HG03025 (cell line): ENCODE results near the gene EGFL6.
"Not testable (repeated sequence)": the region's sequence is repeated elsewhere in the genome, so short reads cannot be mapped to it uniquely, and the experiment has no call there.

Source experiments
- ATAC-seq: cut with Tn5 transposase; IDR thresholded peaks from one replicate; pipeline ENCODE4 v1.9.1; 2021; ENCODE audit warnings: mild to moderate bottlenecking, moderate library complexity; ENCODE audit not compliant: unreplicated experiment, low FRiP score

The EGFL6 gene

GRCh38 chrX:13587786-13588477 lies 18.5 kb downstream of the EGFL6 start:
- ATAC-seq, result no peak

DNA sequence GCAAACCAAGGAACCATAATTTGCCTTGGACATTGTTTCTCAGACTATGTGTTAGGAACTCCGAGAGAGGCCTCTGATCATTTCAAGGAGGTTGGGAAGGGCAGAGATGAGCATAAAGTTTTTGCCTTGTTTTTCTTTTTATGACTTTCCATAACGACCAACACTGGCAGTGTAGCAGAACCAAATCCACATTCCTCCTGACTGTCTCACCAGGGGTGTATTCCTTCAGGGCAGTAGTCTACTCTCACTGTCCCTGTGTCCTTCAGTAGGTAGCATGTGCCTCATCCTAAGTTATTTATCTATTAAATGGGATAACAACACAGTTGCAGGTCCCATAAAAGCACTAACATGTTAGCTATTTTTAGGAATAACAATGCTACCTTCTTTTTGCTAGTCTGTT lies 20.8 kb downstream of the EGFL6 start:
- no peak for ATAC-seq

- no peak for ATAC-seq
Measured at GRCh38 chrX:13590914-13591313, 21.5 kb downstream of the EGFL6 start.

GRCh38 chrX:13597874-13598273 lies 28.5 kb downstream of the EGFL6 start:
- ATAC-seq, result no peak

DNA sequence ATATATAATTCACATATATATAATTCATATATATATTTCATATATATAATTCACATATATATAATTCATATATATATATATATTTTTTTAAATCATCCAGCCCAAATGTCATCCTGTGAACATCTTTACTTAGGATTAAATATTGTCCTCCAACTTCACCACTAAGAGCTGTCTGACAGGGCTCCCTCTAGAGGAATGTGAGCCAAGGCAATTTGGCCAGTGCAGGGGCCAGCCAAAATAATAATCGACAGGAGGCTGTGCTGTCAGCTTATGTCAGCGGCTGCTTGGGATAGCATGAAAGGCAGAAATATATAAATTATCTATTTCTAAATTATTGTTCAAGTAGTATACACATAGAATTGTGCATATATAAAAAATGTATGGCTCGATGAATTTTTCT lies 29.5 kb downstream of the EGFL6 start:
- ATAC-seq, result no peak

- no peak for ATAC-seq
Measured at GRCh38 chrX:13599491-13599890, 30.1 kb downstream of the EGFL6 start.

- no peak for ATAC-seq
Measured at GRCh38 chrX:13605611-13606010, 36.2 kb downstream of the EGFL6 start.

DNA sequence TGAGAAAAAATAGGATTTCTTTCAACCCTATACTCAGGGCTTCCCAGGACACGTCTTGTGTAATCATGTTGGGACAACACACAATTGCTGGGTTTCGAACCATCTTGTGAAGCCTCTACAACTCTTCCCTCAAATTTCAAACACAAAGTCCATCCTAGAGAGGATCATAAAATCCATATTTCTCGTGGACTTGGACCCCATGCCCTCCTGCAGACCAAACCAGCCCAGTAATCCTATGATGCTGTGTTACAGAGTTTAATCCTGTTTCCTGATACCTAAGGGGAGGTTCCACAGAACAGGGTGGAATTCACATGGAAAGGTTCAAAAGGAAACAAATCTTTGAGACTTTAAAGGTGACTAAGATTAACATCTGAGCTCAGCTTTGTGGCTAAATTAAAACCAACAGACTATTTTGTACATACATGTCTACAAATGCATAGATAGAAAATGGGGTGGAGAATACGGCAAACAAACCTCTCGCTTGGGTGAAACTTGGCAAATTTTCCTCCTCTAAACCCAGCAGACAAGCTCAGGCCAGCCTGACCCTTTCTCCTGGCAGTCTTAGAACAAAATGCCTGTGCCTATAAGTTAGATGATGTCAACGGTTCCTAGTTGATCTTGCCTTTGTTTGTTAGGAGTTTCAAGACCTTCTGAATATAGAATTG lies 38.1 kb downstream of the EGFL6 start:
- ATAC-seq, result no peak

GRCh38 chrX:13607996-13608365 lies 38.6 kb downstream of the EGFL6 start:
- no peak for ATAC-seq

- ATAC-seq, result no peak
Measured at GRCh38 chrX:13614154-13614553, 44.8 kb downstream of the EGFL6 start.

GRCh38 chrX:13620207-13620606 lies 50.8 kb downstream of the EGFL6 start:
- ATAC-seq, result no peak

GRCh38 chrX:13622401-13622964 lies 53.1 kb downstream of the EGFL6 start:
- ATAC-seq, result no peak

GRCh38 chrX:13627306-13627705 lies 57.9 kb downstream of the EGFL6 start:
- ATAC-seq, result no peak

GRCh38 chrX:13637224-13637623 lies 67.8 kb downstream of the EGFL6 start:
- ATAC-seq, result not testable (repeated sequence)

- no peak for ATAC-seq
Measured at GRCh38 chrX:13638021-13638420, 68.6 kb downstream of the EGFL6 start.

DNA sequence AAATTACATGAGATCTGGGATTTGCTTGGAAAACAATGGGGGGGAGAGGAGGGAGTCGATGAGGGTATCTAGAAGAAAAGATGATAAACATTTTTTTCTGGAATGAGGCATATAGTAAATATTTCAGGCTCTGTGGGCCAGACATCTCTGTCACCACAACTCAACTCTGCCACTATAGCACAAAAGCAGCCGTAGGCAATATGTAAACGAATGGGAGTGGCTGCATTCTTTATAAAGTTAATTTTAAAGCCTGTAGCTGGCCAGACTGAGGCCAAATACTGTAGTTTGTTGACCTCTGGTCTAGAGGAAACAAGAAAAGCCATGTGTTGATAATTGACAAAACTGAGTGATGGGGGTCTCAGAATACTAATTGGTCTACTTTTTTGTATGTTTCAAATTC lies 69.4 kb downstream of the EGFL6 start:
- no peak for ATAC-seq

- ATAC-seq, result not testable (repeated sequence)
Measured at GRCh38 chrX:13641684-13642083, 72.3 kb downstream of the EGFL6 start.

- ATAC-seq, result no peak
Measured at GRCh38 chrX:13645464-13646153, 76.2 kb downstream of the EGFL6 start.

- no peak for ATAC-seq
Measured at GRCh38 chrX:13646154-13646549, 76.8 kb downstream of the EGFL6 start.

GRCh38 chrX:13647709-13648212 lies 78.4 kb downstream of the EGFL6 start:
- ATAC-seq, result no peak

- ATAC-seq, result not testable (repeated sequence)
Measured at GRCh38 chrX:13648336-13648735, 78.9 kb downstream of the EGFL6 start.
